Glomerular endothelial cell (primary cell): ENCODE results near the gene ATXN3L. TPM values are rescaled to one million over a fixed set of nuclear protein-coding genes. Genes with fewer than 3 reads are reported as not detected.

Source experiments
- DNase-seq: peaks from one replicate; pipeline ENCODE4 v3.0.0-alpha.2; 2011; ENCODE audit warnings: low read depth, low spot score; ENCODE audit errors: extremely low read depth
- total RNA-seq: library from RNA; depleted of rRNA; stranded (reverse); fragments of >200 nt; gene quantifications from 2 replicates; pipeline ENCODE4 v1.2.3, GENCODE V29; 2015

ATXN3L gene
- not detected in 2 replicates for total RNA-seq

DNA sequence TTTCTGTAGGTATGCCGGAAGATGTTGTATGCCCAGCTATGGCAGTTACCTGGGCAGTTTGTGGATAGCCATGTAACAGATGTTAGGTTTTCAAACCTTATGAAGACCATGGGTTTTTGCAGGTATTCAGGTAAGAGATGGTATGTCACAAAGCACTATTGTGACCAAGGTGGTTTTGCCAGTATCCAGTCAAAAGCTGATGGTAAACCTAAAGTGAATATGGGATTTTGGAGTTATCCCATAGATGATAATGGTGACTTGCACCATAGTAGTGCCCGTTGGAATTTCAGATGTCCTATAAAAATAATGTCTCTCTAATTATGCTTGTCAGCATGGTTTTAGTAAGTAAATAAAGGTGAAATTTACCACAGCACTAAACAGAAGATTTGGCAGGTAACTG, at the start of gene ATXN3L:
ATXN3L (minus strand) TSS at position 101 of the 400 bp plus-strand sequence. CDS start 119 bp downstream, outside the sequence.
- no peak for DNase-seq

DNA sequence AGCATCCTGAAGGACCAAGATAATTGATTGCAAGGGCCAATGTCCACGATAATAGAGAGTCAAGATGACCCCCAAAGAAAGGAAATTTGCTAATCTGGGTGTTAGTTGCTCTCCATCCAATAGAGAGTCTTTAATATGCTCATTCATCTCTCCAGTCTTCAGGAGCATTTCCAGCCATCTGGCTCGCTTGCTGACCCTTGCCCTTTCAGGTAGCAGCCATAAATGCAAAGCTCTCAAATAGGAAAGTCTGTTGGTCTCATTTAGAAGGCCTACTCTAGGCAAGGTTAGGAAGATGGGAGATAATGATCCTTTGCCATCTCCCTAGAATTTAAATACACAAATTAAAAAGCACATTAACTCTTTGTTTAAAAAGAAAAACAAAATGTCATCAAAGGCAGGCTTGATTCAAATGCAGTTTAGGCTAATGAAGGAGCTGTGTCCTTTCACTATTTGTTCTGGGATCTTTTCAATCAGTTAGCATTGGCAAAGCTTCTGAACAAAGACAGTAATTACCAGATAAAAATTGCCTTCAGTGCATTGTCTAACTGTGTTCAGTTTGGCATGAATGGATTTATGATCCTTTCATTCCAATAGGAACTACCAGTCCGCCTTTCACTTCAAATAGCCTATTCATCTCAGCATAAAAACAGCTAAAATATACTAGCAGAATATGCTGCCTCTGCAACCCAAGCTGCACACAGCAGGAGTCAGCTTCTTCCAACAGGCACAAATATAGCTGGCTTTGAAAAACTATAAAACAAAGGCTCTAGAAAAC, 49.6 kb upstream of the ATXN3L start:
- no peak for DNase-seq

DNA sequence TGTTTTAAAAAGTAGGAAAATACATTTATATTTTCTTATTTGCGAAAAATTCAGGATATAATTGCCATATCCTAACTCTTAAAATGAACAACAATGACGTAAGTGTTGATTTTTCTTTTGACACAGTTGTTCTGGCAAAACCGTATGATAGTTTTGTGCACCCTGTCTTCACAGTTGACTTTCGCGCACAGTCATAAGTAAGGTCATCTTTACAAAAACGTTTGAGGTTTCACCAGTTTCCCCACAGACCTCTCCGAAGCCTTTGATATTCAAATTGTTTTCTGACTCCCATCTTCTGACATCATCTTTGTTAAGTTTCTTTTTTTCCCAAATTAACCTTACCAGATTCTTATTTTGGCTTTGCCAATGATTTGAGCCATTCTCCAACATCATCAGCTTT, 48.1 kb upstream of the ATXN3L start:
- no peak for DNase-seq

DNA sequence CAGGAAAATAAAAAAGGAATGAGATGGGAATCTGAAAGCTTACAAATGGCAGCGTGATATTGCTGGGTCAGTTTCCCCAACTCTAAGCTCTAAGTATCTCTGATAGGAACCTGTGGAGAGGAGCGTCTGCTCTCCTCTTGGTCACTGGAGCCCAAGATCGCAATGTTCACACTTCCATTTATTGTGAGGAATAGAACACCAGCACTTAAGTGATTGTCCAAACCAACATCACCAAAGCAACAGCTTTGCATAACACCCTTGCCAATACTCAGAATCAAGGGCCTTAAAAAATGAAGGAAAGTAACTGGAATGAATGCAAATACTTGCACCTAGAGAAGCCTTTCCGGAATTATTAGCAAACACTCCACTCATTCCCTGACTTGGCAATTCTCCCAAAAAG, 46.8 kb upstream of the ATXN3L start:
- no peak for DNase-seq

DNA sequence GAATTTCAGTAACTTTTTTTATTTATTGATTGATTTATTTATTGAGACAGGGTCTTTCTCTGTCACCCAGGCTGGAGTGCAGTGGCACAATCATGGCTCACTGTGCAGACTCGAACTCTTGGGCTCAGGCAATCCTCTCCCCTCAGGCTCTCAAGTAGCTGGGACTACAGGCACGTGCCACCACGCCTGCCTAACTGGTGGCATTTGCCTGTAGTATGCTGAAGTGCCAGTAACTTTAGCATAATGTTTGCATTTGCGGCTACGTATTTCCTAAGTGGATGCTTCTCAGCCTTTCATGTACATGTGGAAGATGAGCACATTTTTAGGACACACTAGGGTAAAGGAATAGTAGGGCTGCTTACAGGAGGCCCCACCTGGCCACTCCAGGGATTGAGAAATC, 45.3 kb upstream of the ATXN3L start:
- no peak for DNase-seq

DNA sequence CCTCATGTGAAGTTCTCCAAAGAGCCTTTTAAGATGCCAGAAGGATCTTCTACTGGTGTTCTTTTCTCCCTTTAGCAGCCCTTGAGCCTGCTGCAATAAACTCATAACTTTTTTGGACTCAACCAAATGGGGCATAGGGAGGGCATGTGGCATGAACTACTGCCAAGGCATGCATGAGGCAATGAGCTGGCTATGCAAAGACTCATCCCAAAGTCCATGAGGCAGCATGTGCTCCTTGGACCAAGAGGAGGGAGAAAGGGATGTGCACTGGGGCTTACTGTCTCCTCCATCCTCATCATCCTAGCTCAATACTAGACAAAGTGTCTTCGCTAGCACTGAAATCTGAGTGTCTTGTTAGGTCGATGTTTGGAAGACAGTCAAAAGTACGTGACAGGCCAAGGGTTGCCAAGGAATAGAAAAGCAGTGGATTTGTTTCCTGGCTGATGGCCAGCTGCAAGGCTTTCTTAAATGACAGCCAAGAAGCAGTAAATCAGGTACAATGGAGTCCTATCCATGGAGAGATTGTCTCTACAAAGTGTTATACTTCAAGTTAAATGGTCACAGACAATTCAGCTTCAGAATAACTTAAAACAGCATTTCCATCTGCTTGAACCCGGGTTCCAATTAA, 44.5 kb upstream of the ATXN3L start:
- DNase-seq, result no peak

DNA sequence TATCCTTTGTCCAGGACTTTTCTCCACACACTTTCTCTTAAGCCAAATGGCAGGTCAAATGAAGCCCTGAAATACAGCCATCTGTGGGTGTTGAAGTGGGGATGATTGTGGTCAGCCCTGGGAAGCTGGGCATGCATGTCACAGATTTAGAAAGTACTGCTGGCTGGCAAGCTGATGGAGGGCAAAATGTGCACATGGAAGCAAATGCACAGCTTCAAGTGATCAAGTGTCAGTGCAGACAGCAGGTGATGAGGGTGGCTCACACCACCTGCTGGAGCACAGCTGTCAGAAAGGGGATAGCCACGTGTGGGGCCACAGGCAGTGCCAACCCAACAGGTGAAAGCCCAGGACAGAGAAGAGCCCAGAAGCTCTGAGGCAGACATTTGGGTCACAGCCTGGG, 40.3 kb upstream of the ATXN3L start:
- no peak for DNase-seq

DNA sequence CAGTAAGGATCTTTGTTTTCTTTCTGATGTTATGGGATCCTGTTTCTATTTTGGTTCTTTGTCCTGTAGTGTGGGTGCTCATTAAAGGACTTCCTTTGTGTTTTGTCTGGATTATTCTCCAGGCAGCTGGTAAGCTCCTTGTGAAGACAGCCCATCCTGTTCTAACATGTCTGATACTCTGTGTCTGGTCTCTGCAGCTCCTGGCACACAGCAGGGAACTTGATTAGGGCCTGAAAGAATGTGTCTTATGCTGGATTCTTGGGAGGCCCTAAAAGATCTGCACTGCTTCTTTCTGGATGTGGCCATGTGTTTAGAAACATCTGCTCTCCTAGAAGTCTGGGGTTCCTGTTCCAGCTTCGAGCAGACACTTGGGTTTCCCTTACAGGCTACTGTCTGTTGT, 38.1 kb upstream of the ATXN3L start:
- no peak for DNase-seq

DNA sequence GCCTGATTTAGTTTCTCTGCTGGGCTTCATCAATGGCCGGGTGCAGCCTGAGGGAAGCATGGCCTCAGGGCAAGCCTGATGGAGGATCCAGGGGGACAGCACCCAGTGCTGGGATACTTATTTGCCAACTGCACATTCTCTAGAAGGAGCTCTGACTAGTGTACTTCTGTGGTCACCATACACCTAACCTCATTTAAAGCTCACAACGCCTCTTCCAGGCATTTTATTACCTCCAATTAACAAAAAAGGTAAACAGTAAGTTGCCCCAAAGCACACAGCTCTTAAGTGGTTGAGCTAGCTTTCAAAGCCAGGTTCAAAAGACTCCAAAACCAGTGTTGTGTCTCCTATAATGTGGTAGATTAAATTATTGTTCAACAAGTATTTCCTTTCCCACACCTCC, 26.8 kb upstream of the ATXN3L start:
- DNase-seq, result no peak

DNA sequence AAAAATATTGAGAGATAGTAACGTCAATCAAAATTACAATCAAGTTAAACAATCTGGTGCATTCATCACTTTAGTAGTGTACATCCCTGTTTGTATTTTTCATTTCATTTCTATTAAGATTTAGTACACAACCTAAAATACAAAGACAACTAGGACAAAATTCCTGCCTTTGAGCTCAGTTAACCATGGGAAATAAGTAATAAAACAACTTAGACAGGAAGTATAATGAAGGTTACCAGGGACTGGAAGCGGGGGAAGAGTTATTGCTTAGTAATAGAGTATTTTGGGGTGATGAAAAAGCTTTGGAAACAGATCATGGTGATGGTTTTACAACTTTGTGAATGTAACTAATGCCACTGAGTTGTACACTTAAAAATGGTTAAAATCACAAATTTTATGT, 25.6 kb upstream of the ATXN3L start:
- DNase-seq, result no peak

DNA sequence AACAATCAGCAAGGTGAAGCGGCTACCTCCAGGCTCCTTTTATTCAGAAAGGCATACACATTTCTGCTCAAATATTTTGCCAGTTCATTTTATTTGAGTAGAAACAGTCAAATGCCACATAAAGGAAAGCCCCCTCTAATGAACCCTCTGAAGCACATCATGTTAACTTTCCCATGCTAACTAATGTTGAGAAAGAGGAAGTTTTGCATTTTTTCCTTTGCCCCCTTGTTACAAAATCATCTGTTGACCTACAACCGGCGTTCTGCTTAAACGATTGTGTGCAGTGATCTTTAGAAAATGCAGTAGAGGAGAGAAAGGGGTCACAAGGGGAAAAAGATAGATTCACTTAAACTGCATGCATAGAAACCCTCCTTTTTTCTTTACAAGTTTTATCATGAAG, 25.2 kb upstream of the ATXN3L start:
- DNase-seq, result no peak

DNA sequence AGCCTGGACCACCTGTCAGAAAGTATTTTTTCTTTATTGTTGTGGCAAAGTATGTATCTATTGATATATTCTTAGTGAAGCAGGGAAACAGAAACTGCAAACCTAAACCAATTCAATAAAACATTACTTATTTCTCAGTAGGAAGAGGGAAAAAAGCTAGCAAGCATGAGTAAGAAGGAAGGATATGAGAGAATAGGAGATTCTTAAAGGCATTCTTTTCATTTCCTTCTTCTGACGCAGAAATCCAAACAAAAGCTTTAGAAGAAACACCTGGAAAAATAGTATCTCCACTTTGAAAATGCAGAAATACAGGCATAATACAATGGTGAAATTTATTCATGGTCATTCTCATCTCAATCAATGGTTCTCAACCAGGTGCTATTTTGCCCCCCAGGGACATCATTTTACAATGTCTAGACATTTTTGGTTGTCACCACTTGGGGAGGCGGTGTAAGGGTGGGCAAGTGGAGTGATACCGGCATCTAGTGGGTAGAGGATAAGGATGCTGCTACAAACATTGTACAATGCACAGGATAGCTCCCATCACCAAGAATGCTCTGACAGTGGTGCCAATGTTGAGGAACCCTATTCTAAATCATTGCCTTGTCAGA, 21.7 kb upstream of the ATXN3L start:
- DNase-seq, result peak; percentile 20

DNA sequence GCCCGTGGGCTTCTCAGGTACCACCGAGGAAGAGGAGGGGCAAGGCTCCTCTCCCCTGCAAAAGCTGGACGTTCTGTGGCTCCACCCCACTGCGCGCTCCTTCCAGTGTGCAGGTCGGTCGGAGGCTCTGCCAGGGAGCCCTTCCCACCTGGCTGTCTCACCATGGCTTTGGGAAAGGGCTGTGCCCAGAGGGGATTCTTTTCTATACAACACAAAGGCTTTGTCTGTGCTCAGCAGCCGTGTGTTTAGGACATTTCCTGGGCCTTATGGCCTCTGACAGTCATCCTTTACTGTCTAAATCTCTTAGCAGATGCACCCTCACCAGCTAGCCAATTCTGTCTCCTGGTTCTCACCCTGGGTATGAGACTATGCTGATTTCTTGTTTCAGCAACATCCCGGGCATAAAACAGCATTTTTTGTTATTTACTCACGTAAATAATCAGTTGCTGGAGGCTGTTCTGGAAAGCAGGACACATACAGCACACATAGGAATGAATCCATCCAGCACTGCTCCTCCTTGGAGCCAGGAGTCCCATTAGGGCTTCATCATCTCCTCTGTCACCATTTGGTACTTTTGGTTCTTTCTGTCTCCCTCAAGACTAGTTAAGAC, 20.4 kb upstream of the ATXN3L start:
- DNase-seq, result no peak

DNA sequence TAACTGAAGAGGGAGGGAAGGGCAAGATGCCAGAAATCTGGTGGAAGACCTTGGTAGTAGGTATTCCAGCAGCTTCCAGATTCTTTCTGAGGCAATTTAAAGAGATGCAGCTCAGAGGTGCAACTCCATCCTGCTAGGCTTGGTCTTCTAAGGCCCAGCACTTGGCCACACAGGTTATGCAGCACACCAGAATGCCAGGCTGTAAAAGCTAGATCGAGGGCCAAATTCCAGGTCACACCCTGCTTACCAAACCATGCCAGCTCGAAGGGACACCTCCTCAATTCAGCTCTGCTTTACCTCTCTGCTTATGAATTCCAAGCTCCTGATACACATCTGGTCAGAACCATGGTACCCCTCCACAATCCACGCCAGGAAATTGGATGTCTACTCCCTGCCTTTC, 19.8 kb upstream of the ATXN3L start:
- DNase-seq, result no peak

DNA sequence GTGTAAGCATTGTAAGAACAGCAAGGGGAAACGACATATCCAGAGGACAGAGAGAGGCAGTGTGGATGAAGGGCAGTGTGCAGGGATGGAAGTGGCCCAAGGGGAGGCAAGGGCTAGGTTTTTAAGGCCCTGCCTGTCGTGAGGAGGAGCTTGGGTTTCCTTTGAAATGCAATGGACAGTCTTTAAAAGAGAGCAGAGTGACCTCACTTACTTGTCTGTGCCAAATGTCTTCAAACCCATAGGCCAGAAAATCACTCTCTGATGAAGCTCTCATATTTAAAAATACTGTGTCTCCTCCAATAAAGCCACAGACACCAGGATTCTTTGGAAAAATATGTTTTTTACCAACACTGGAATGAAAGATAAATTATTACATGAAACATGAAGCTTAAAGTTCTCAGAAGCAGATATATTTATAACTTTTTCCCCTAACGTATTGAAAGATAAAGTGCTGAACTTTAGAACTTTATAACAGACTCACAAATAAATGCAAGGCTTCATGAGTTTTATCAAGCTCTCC, 19.2 kb upstream of the ATXN3L start:
- DNase-seq, result no peak

DNA sequence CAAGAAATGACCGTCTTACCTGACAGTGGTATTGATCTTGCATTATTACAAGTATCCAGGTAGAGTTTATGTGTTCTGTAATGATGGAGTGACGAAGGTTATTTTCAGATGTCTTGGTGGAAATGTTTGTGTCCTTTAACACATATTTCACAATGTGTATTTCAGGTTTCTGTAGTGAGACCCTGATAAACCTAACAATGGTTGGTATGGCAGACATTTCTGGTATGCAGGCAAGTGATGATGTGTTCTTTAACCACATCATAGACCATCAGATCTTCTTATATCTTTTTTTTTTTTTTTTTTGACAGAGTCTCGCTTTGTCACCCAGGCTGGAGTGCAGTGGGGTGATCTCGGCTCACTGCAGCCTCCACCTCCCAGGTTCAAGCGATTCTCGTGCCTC, 14.6 kb upstream of the ATXN3L start:
- no peak for DNase-seq

DNA sequence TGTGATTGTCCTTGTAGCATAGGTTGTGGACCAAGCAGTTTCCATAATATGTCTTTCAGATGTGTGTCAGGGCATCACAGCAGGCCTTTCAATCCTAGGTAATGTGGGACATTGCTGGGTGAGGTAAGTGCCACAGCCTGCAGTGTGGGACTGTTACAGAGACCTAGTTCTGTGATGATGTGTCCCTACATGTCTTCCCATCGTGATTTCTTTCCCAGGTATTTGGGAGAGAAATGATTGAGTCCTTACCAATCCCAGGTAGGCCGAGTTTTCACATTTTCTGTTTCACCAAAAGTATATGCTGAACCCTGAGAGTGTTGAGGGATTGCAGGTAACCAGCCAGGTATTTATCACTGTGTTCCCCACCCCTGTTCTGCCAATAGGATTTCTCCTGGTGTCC, 10.6 kb upstream of the ATXN3L start:
- DNase-seq, result no peak

DNA sequence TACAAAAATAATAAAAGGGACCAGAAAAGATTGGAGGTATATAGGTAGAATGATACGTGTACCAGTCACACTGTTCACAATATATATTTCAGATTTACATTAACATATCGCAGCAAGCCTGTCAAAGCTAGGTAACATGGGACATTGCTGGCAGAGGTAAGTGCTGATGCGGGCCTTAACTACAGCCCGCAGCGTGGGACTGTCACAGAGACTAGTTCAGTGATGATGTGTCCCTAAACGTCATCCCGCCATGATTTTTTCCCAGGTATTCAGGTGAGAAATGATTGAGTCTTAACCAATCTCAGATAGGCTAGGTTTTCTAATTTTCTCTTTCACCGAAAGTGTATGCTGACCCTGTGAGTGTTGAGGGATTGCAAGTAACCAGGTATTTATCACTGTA, 7.8 kb upstream of the ATXN3L start:
- no peak for DNase-seq

DNA sequence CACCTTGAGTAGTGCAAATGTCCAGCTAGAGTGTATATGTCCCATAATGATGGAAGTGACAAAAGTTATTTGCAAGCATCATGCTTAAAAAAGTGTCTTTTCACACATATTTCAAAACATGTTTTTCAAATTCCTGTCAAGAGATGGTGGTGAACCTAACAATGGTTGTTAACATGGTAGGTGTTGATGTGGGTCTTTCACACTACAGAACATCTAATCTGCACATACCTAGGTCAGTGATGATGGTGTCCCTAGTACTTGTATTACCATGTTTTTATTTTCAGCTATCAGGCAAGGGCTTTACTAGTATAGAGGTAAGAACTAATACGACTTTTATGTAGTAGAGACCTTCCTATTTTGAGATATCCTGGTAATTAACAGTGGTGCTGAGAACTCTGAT, 3.4 kb upstream of the ATXN3L start:
- DNase-seq, result no peak

DNA sequence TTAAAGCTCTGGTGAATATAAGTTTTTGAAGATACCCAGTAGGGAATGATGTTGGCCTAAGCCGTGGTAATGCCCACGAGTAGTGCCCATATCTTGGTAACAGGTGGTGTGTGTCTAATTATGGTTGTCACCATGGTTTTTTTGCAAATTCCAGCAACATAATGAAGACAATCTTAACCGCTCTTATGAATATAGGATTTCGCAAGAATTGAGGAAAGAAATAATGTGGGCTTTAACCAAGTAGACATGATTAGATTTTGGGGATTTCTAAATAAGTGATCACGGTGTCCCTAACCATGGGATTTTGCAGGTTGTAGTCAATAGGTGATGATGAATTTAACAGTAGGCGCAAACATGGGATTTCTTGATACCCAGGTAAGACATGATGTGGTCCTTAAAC, 2.5 kb downstream of the ATXN3L start:
- DNase-seq, result no peak

DNA sequence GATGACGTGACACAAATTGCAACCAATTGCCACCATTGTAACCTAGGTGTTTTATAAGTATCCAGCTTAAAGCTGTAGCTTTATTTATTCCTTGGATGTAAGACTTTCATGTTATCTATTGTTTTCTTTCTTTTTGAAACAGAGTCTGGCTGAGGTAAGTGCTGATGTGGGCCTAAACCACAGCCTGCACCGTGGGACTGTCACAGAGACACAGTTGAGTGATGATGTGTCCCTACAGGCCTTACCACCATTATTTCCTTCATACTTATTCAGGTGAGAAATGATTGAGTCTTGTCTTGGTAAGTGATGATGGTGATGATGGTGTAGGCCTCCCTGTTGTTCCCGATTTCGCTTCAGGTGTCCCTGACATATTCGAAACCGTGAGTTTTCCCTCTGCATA, 8.3 kb downstream of the ATXN3L start:
- DNase-seq, result no peak

DNA sequence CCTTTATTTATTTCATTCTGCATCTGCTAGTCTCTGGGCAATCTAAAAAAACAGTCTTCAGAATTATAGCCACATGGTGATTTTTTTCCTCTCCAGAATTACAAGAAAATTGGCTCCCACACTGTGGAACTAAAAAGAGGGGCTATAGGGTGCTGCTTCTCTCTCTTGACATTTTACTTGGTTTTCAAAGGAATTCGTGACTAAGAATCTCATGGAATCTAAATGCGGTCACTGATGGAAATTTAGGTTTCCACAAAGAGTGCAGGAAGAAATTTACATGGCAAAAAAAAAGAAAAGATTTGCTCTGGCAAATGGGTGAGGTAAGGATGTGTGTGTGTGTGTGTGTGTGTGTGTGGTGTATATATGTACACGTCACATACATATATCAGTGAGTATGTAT, 10.2 kb downstream of the ATXN3L start:
- no peak for DNase-seq
